GM23338 (cell line): ENCODE measurements around the gene MTERF4.

Experiments
- JUNB ChIP-seq: IDR thresholded peaks from one replicate; pipeline ENCODE4 v1.6.1; 2016; ENCODE audit warnings: antibody characterized with exemption; ENCODE audit not compliant: unreplicated experiment
- TF ChIP-seq, protein P1 (sequence below), 2 experiments: fragments of 200-600 bp in 1 of 2; sonication (generic) in 1 of 2; conservative IDR thresholded peaks; 2 replicates each; pipeline versions ENCODE4 v1.5.1 to v1.6.1; 2016 to 2017; ENCODE audit warnings: antibody characterized with exemption in 2 of 2, low read depth in 2 of 2, mild to moderate bottlenecking in 2 of 2, moderate library complexity in 1 of 2

GRCh38 chr2:241122376-241123002 is 20.4 kb upstream of the MTERF4 start:
- TF ChIP-seq, protein P1, sequence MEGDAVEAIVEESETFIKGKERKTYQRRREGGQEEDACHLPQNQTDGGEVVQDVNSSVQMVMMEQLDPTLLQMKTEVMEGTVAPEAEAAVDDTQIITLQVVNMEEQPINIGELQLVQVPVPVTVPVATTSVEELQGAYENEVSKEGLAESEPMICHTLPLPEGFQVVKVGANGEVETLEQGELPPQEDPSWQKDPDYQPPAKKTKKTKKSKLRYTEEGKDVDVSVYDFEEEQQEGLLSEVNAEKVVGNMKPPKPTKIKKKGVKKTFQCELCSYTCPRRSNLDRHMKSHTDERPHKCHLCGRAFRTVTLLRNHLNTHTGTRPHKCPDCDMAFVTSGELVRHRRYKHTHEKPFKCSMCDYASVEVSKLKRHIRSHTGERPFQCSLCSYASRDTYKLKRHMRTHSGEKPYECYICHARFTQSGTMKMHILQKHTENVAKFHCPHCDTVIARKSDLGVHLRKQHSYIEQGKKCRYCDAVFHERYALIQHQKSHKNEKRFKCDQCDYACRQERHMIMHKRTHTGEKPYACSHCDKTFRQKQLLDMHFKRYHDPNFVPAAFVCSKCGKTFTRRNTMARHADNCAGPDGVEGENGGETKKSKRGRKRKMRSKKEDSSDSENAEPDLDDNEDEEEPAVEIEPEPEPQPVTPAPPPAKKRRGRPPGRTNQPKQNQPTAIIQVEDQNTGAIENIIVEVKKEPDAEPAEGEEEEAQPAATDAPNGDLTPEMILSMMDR (conservative IDR thresholded peaks at IDR 0.05; ENCODE audit: low read depth in 2 of 2): no peak
- TF ChIP-seq JUNB: no peak
